Activated CD8-positive, alpha-beta T cell treated with anti-CD3 and anti-CD28 coated beads, Interleukin-2, amount 10 ng/mL, durations not matched to agents 7 days and 5 days (primary cell): Measurements from ENCODE around the gene CDK4. TPM values are rescaled to one million over a fixed set of nuclear protein-coding genes. Genes with fewer than 3 reads are reported as not detected.
A peak's percentile ranks its signal among the peaks of the same experiment; 100 is the strongest.

Source experiments
- ATAC-seq: fragments of 150-1000 bp; cut with Tn5 transposase; one replicate; pipeline ENCODE4 v1.10.0; 2021; ENCODE audit warnings: moderate library complexity
- CTCF ChIA-PET: fragments of 350-600 bp; sonication (Branson Sonifier 250); formaldehyde crosslinking; loops from one replicate; lab custom pipeline; 2021; ENCODE audit warnings: antibody characterized with exemption; lab: Charles Lee
- POLR2A ChIA-PET: fragments of 350-600 bp; sonication (Branson Sonifier 250); formaldehyde crosslinking; loops from one replicate; lab custom pipeline; 2021; ENCODE audit warnings: antibody characterized with exemption; lab: Charles Lee
- DNase-seq: peaks from one replicate; pipeline ENCODE4 v3.0.0-alpha.2; 2020
- H3K27ac Mint-ChIP-seq: one replicate; pipeline ENCODE4 v1.8.0; 2021; ENCODE audit warnings: mild to moderate bottlenecking, mixed read lengths
- H3K27me3 Mint-ChIP-seq: one replicate; pipeline ENCODE4 v1.8.0; 2021; ENCODE audit warnings: low read depth, mixed read lengths
- H3K36me3 Mint-ChIP-seq: one replicate; pipeline ENCODE4 v1.8.0; 2021; ENCODE audit warnings: low read depth, mixed read lengths
- H3K4me1 Mint-ChIP-seq: one replicate; pipeline ENCODE4 v1.8.0; 2021; ENCODE audit warnings: low read depth, mixed read lengths
- H3K4me3 Mint-ChIP-seq: one replicate; pipeline ENCODE4 v1.8.0; 2021; ENCODE audit warnings: mild to moderate bottlenecking, mixed read lengths
- H3K9me3 Mint-ChIP-seq: one replicate; pipeline ENCODE4 v1.8.0; 2022; ENCODE audit warnings: mixed read lengths; ENCODE audit not compliant: insufficient read depth
- total RNA-seq, 2 experiments: library from RNA; stranded (reverse); gene quantifications; one replicate each; pipeline ENCODE4 v1.2.3, GENCODE V29; 2021

CDK4 gene
- total RNA-seq, 2 experiments from 2014 or later: 132 to 146 TPM

- Mint-ChIP-seq H3K27ac (peak overlapping the region; percentile 74), H3K4me3 (peak overlapping the region; percentile 64), H3K4me1 (peaks cover 47% of the 10 kb centered on the region), H3K27me3 (no peaks in the 10 kb centered on the region), H3K9me3 (no peaks in the 10 kb centered on the region), H3K36me3 (peaks cover 43% of the 10 kb centered on the region)
- POLR2A ChIA-PET: no interaction called here
- no peak for DNase-seq
- no peak for ATAC-seq
- CTCF ChIA-PET: interaction anchor here (2.5 to 3.7 kb wide), 2 partner anchors 17 to 156 kb away, joined by 21 to 26 read pairs; no protein-coding TSS in a partner anchor
These were observed 12.7 kb downstream of the CDK4 start for GRCh38 chr12:57739387-57739786.

- H3K36me3 Mint-ChIP-seq: peaks cover 48% of the 10 kb centered on the region
- H3K9me3 Mint-ChIP-seq: no peaks in the 10 kb centered on the region
- ATAC-seq: no peak
- H3K27ac Mint-ChIP-seq: peak within 1 kb of the TSS; percentile 74
- H3K27me3 Mint-ChIP-seq: no peaks in the 10 kb centered on the region
- ChIA-PET POLR2A (no interaction called here), CTCF (no interaction called here)
- H3K4me3 Mint-ChIP-seq: peak within 1 kb of the TSS; percentile 64
- DNase-seq: no peak
- H3K4me1 Mint-ChIP-seq: peaks cover 41% of the 10 kb centered on the region
These were observed 13.4 kb downstream of the CDK4 start, which contains the start of gene AGAP2 for GRCh38 chr12:57738661-57739237. AGAP2 (minus strand) TSS chr12:57738742; CDS start chr12:57738246, 496 bp downstream.

DNA sequence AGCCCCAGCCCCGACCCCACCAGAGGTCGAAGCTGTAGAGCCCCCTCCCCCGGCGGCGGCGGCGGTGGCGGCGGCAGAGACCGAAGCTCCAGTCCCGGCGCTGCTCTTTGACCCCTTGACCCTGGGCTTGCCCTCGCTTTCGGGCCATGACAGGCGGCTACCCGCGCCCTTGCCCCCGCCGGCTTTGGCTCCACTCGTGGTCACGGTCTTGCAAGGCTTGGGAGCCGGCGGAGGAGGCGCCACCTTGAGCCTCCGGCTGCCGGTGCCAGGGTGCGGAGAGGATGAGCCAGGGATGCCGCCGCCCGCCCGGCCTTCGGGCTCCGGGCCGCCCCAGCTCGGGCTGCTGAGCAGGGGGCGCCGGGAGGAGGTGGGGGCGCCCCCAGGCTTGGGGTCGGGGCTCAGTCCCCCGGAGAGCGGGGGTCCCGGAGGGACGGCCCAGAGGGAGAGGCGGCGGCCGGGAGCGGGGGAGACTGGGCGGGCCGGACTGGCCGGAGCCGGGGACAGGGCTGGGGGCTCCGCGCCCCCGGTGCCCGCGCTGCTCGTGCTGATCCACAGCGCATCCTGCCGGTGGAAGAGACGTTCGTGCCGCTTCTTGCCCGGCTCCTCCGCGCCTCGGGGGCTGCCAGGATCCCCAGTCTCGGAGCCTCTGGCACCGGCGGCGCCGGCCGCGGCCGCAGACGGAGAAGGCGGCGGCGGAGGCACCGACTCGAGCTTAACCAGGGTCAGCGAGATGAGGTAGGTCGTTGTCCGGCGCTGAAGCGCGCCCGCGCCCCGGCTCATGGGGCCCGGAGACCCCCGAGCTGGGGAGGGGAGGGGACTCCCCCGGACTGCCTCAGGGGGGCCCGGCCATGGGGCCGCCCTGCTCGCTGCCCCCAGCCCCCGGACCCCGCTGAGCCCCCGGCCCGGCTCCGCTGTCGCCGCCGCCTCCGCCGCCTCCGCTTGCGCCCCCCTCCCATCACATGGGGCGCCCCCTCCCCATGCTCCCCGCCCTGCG, 14.3 kb downstream of the CDK4 start:
- Mint-ChIP-seq H3K4me3 (no peak overlapping the region), H3K36me3 (peaks cover 52% of the 10 kb centered on the region), H3K4me1 (peaks cover 33% of the 10 kb centered on the region), H3K27ac (no peak overlapping the region), H3K27me3 (no peaks in the 10 kb centered on the region), H3K9me3 (no peaks in the 10 kb centered on the region)
- ATAC-seq (no peak), DNase-seq (no peak)
- ChIA-PET POLR2A (no interaction called here), CTCF (no interaction called here)

DNA sequence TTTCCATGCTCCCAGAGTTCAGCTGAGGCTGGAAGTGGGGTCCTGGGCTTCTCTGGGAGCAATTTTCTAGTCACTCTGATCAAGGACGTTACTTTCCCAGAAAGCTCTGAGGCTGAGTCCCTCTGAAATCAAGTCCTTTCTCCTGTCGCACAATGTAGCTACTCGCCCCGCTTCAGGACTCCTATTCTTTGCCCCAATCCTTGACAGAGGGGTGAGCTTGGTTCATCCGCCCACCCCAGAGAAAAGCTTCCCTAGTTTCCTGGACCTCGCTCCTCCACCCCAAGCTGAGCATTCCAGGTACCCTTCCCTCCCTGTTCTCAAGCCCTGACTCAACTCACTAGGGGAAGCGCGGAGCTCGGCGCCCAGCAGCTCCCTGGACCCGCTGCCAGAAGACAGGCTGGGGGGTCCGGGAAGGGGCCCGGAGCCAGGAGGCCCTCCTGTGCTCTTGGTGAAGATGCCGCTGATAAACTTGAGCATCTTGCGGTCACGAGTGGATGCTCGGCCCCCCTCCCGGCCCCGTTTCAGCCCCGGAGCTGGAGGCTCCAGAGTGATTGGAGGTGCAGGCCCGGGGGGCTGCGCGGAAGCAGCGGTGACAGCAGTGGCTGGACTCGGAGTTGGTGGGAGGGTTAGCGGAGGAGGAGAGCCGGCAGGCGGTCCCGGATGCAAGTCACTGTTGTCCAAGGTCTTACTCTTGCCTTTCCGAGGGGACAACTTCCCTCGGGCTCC, 15.2 kb downstream of the CDK4 start:
- Mint-ChIP-seq H3K27ac (no peak overlapping the region), H3K4me3 (no peak overlapping the region), H3K4me1 (peaks cover 28% of the 10 kb centered on the region), H3K36me3 (peaks cover 60% of the 10 kb centered on the region), H3K9me3 (no peaks in the 10 kb centered on the region), H3K27me3 (no peaks in the 10 kb centered on the region)
- DNase-seq (no peak), ATAC-seq (no peak)
- ChIA-PET POLR2A (no interaction called here), CTCF (no interaction called here)

DNA sequence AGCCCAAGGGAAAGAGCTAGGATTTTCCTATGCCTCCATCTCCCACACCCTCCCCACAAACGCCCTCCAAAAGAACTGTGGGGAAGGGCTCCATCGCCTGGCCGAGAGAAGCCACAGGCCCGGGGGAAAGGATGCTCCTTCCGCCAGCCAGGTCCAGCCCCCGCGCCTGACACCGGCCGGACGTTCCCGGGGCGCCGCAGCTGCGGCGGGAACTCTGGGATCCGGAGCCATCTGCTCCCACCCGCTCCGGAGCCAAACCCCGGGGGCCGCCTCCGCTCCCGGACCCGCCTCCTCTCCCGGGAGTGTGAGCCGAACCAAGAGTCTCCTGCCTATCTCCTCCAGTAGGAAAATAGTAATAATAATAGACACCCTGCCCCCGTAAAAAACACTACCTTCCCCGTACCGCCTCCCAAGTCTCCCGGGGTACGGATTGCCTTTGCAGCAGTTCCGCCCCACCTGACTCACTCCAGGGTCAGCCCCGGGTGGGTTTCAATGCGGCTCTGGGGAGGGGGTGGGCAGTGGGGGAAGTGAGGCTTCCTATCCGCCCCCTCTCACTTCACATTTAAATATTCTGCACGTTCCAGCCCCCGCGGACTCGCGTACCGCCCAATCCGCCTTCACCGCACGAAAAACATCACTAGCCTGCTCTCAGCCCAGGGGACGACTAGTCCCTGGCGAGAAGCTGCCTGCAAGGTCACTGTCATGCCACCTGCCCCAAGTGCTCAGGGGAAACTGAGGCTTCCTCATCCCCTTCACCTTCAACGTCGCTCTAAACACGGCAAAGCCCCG, 16.0 kb downstream of the CDK4 start:
- ChIA-PET POLR2A (no interaction called here), CTCF (no interaction called here)
- ATAC-seq: no peak
- Mint-ChIP-seq H3K27me3 (no peaks in the 10 kb centered on the region), H3K4me3 (no peak overlapping the region), H3K36me3 (peaks cover 63% of the 10 kb centered on the region), H3K4me1 (peaks cover 28% of the 10 kb centered on the region), H3K9me3 (no peaks in the 10 kb centered on the region), H3K27ac (no peak overlapping the region)
- no peak for DNase-seq

DNA sequence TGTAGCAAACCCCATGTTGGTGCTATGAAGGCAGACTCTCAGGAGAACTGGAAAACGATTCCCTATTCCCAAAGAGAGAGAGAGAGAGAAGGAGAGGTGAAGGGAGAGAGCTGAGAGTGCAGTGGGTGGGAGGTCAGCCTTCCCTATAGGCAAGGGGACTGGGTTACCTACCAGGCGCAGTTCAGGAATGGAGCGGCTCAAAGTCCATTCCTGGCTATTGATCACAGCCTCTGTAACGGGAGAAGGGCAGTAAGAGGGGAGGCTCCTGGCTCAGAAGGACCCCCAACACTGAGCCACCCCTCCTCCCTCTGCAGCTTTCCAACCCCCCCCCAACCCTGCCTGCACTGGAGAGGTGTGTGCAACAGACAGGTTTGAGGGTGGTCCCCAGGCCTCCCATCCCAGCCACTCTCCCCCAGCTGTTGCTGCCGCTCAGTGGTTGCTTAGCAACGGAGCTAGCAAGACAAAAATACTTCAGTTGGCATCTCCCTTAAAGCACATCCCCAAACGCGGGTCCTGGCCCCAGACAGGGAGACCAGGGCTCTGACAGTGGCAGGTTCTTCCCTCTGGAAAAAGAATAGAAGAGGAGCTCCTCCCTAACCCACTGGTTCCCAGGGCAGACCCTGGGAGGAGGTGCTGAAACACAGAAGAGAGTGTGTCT, 16.8 kb downstream of the CDK4 start:
- POLR2A ChIA-PET: no interaction called here

DNA sequence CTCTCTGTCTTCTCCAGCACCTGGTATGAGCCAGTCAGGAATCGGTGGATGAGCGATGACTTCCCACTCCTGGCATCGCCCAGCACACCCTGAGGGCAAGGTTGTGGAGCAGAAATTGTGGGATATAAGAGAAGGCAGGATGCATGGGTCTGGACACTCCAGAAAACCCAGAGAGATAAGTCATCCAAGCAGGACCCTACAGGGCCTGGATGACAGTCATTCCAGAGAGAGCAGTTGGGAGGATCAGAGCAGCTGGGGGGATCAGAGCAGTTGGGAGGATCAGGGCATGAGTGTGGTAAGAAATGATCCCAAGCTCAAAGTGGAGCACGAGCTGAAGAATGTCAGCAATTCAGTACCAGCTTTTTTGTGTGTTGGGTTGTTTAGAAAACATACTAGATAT, 17.5 kb downstream of the CDK4 start:
- Mint-ChIP-seq H3K27me3 (no peaks in the 10 kb centered on the region), H3K36me3 (peaks cover 65% of the 10 kb centered on the region), H3K27ac (no peak overlapping the region), H3K4me1 (peaks cover 16% of the 10 kb centered on the region), H3K4me3 (no peak overlapping the region), H3K9me3 (no peaks in the 10 kb centered on the region)
- ChIA-PET POLR2A (interaction anchor here (1.2 kb wide), 1 partner anchor 15 kb away, joined by 4 read pairs; no protein-coding TSS in a partner anchor), CTCF (no interaction called here)
- no peak for DNase-seq
- no peak for ATAC-seq

More for the DNA sequence above, 16.8 kb downstream of the CDK4 start:
- DNase-seq (no peak), ATAC-seq (no peak)
- CTCF ChIA-PET: no interaction called here
- no peak overlapping the region for H3K27ac Mint-ChIP-seq
- no peaks in the 10 kb centered on the region for H3K9me3 Mint-ChIP-seq
- no peak overlapping the region for H3K4me3 Mint-ChIP-seq
- H3K36me3 Mint-ChIP-seq: peaks cover 63% of the 10 kb centered on the region
- no peaks in the 10 kb centered on the region for H3K27me3 Mint-ChIP-seq
- peaks cover 22% of the 10 kb centered on the region for H3K4me1 Mint-ChIP-seq

- no peak overlapping the region for H3K4me3 Mint-ChIP-seq
These were observed 18.2 kb downstream of the CDK4 start for GRCh38 chr12:57733928-57734327.

GRCh38 chr12:57732726-57733593, 19.1 kb downstream of the CDK4 start:
- H3K9me3 Mint-ChIP-seq: no peaks in the 10 kb centered on the region
- H3K27ac Mint-ChIP-seq: no peak overlapping the region
- DNase-seq (no peak), ATAC-seq (no peak)
- ChIA-PET CTCF (interaction anchor here (0.6 kb wide), 1 partner anchor 281 kb away, joined by 3 read pairs; no protein-coding TSS in a partner anchor), POLR2A (interaction anchor here (1.7 to 2.0 kb wide), 2 partner anchors 10 to 16 kb away, joined by 4 to 5 read pairs; no protein-coding TSS in a partner anchor)
- H3K4me3 Mint-ChIP-seq: no peak overlapping the region
- no peaks in the 10 kb centered on the region for H3K27me3 Mint-ChIP-seq
- H3K4me1 Mint-ChIP-seq: peaks cover 8% of the 10 kb centered on the region
- H3K36me3 Mint-ChIP-seq: peaks cover 69% of the 10 kb centered on the region

More at GRCh38 chr12:57733928-57734327, 18.2 kb downstream of the CDK4 start:
- H3K27ac Mint-ChIP-seq: peak overlapping the region; percentile 30
- H3K9me3 Mint-ChIP-seq: no peaks in the 10 kb centered on the region
- DNase-seq: no peak
- POLR2A ChIA-PET: interaction anchor here (1.2 to 2.0 kb wide), 3 partner anchors 11 to 17 kb away, joined by 4 to 5 read pairs (median 4); no protein-coding TSS in a partner anchor
- H3K36me3 Mint-ChIP-seq: peaks cover 63% of the 10 kb centered on the region
- no peak for ATAC-seq
- CTCF ChIA-PET: no interaction called here
- no peaks in the 10 kb centered on the region for H3K27me3 Mint-ChIP-seq
- H3K4me1 Mint-ChIP-seq: peaks cover 9% of the 10 kb centered on the region

GRCh38 chr12:57732270-57732669, 19.8 kb downstream of the CDK4 start:
- Mint-ChIP-seq H3K27me3 (no peaks in the 10 kb centered on the region), H3K36me3 (peaks cover 74% of the 10 kb centered on the region), H3K4me1 (peaks cover 9% of the 10 kb centered on the region), H3K27ac (no peak overlapping the region), H3K4me3 (no peak overlapping the region), H3K9me3 (no peaks in the 10 kb centered on the region)
- CTCF ChIA-PET: no interaction called here
- DNase-seq (no peak), ATAC-seq (no peak)
- POLR2A ChIA-PET: interaction anchor here (1.7 to 2.0 kb wide), 2 partner anchors 10 to 16 kb away, joined by 4 to 5 read pairs; no protein-coding TSS in a partner anchor
